Keratinocyte (primary cell): ENCODE measurements around the gene PAQR7. TPM values are rescaled to one million over a fixed set of nuclear protein-coding genes. Genes with fewer than 3 reads are reported as not detected.

Experiments used
- DNase-seq: peaks from one replicate; pipeline ENCODE4 v3.0.0-alpha.2; 2011; ENCODE audit warnings: low read depth, missing footprints, low spot score
- FAIRE-seq: peaks from 2 replicates; lab custom pipeline; 2011; peaks lifted over from hg19 to GRCh38; lab: Jason Lieb, UNC
- H2AFZ ChIP-seq: 2 replicates; pipeline ENCODE4 v1.6.0; 2012; ENCODE audit warnings: low read length, control low read depth, inconsistent platforms; ENCODE audit not compliant: control insufficient read depth
- H3K27ac ChIP-seq: 2 replicates; pipeline ENCODE4 v1.5.1; 2011; ENCODE audit warnings: low read length; ENCODE audit not compliant: control insufficient read depth, insufficient read depth
- H3K27me3 ChIP-seq: 3 replicates; pipeline ENCODE4 v1.6.0; 2011; ENCODE audit warnings: low read length; ENCODE audit not compliant: control insufficient read depth, insufficient read depth; ENCODE audit errors: extremely low read depth
- H3K36me3 ChIP-seq, 2 experiments: 2 replicates in 1 of 2; 3 replicates in 1 of 2; pipeline ENCODE4 v1.5.1; 2011; ENCODE audit warnings: low read length in 2 of 2, mild to moderate bottlenecking in 1 of 2; ENCODE audit not compliant: control insufficient read depth in 2 of 2, insufficient read depth in 2 of 2; ENCODE audit errors: extremely low read depth in 1 of 2
- H3K4me1 ChIP-seq: 3 replicates; pipeline ENCODE4 v1.5.1; 2011; ENCODE audit warnings: low read length; ENCODE audit not compliant: control insufficient read depth, insufficient read depth; ENCODE audit errors: extremely low read depth
- H3K4me2 ChIP-seq: 3 replicates; pipeline ENCODE4 v1.6.0; 2011; ENCODE audit warnings: low read depth, low read length; ENCODE audit not compliant: control insufficient read depth, insufficient read depth; ENCODE audit errors: extremely low read depth
- H3K4me3 ChIP-seq, 3 experiments: fragments of 200-600 bp in 1 of 3; sonication (generic) in 1 of 3; 2 replicates in 2 of 3; 3 replicates in 1 of 3; pipeline ENCODE4 v1.5.1; 2011 to 2016; ENCODE audit warnings: low read length in 3 of 3, mild to moderate bottlenecking in 3 of 3, control low read depth in 2 of 3, inconsistent platforms in 1 of 3, low read depth in 1 of 3, mixed read lengths in 1 of 3, mixed run types in 1 of 3, moderate library complexity in 1 of 3; ENCODE audit not compliant: control insufficient read depth in 2 of 3, insufficient read depth in 2 of 3; ENCODE audit errors: extremely low read depth in 1 of 3
- H3K79me2 ChIP-seq: 2 replicates; pipeline ENCODE4 v1.6.0; 2012; ENCODE audit warnings: low read length; ENCODE audit not compliant: control insufficient read depth, insufficient read depth
- H3K9ac ChIP-seq: 3 replicates; pipeline ENCODE4 v1.6.0; 2011; ENCODE audit warnings: low read length; ENCODE audit not compliant: control insufficient read depth, insufficient read depth; ENCODE audit errors: extremely low read depth
- H3K9me1 ChIP-seq: 3 replicates; pipeline ENCODE4 v1.6.0; 2011; ENCODE audit warnings: low read length; ENCODE audit not compliant: control insufficient read depth, insufficient read depth; ENCODE audit errors: extremely low read depth
- H3K9me3 ChIP-seq: 2 replicates; pipeline ENCODE4 v1.5.1; 2012; ENCODE audit warnings: low read depth, low read length; ENCODE audit not compliant: control insufficient read depth
- H4K20me1 ChIP-seq: 3 replicates; pipeline ENCODE4 v1.6.0; 2011; ENCODE audit warnings: low read length; ENCODE audit not compliant: control insufficient read depth, insufficient read depth; ENCODE audit errors: extremely low read depth
- CTCF ChIP-seq, 3 experiments: IDR thresholded peaks in 1 of 3; conservative IDR thresholded peaks in 1 of 3; optimal IDR thresholded peaks in 1 of 3; 2 replicates in 2 of 3; 3 replicates in 1 of 3; pipeline versions ENCODE3 to v1.5.1; 2011; ENCODE audit warnings: low read length in 3 of 3, mild to moderate bottlenecking in 3 of 3, moderate library complexity in 2 of 3, control low read depth in 1 of 3, inconsistent platforms in 1 of 3; ENCODE audit not compliant: insufficient read depth in 2 of 3; ENCODE audit errors: extremely low read depth in 1 of 3
- EZH2 ChIP-seq: IDR thresholded peaks from one replicate; pipeline ENCODE4 v1.6.1; 2012; ENCODE audit warnings: inconsistent platforms, mild to moderate bottlenecking, low read length, moderate library complexity
- dilution Hi-C: fragments of 300-500 bp; cut with MboI; formaldehyde crosslinking; loops from one replicate; pipeline ENCODE4 v1.7.0; 2020; ENCODE audit warnings: low sequenced_read_pairs; ENCODE audit not compliant: extremely low pct_ligation_motif_present
- polyA plus RNA-seq, 5 experiments: library from polyadenylated mRNA; depleted of rRNA in 3 of 5; stranded (reverse) in 3 of 5; stranded (forward) in 1 of 5; unstranded in 1 of 5; fragments of >200 nt; gene quantifications; 1 replicate in 1 of 5; 2 replicates in 3 of 5; 3 replicates in 1 of 5; pipeline versions ENCODE4 v1.2.1 to v1.2.3, GENCODE V29; 2011 to 2012; ENCODE audit warnings: missing spikeins in 2 of 5, low read depth in 1 of 5, low replicate concordance in 1 of 5

PAQR7 gene
- polyA plus RNA-seq, 1 donor (not counting 4 experiments of a cell fraction or from before 2014, with no cell fraction given): 14.5 TPM

- peaks cover 2% of the 10 kb centered on the region for H3K9me1 ChIP-seq
- peaks cover 20% of the 10 kb centered on the region for H3K79me2 ChIP-seq
- no peaks in the 10 kb centered on the region for H3K27me3 ChIP-seq
- H3K4me2 ChIP-seq: no peak overlapping the region
- H3K9me3 ChIP-seq: no peaks in the 10 kb centered on the region
- no peak overlapping the region for H3K27ac ChIP-seq
- H3K9ac ChIP-seq: no peak overlapping the region
- H4K20me1 ChIP-seq: no peaks in the 10 kb centered on the region
- H3K36me3 ChIP-seq: peaks cover 3 to 37% of the 10 kb centered on the region in 2 experiments
- FAIRE-seq: no peak
- peaks cover 17% of the 10 kb centered on the region for H3K4me1 ChIP-seq
- dilution Hi-C loops: loop anchor here (25.0 kb wide), 1 partner anchor 88 kb away; the partner anchor contains the start of gene PAFAH2
- no peak for DNase-seq
- no peak for TF ChIP-seq CTCF (optimal IDR thresholded peaks at IDR 0.05 in 1 of 3, IDR thresholded peaks at IDR 0.05 in 1 of 3, conservative IDR thresholded peaks at IDR 0.05 in 1 of 3; ENCODE audit: extremely low read depth in 1 of 3, insufficient read depth in 2 of 3, low read length in 3 of 3)
- TF ChIP-seq EZH2: no peak
- no peak overlapping the region for H2AFZ ChIP-seq
- no peak overlapping the region for H3K4me3 ChIP-seq
Measured at GRCh38 chr1:25899792-25900191, 24.3 kb upstream of the PAQR7 start.

GRCh38 chr1:25898223-25899015, 22.9 kb upstream of the PAQR7 start:
- no peak for TF ChIP-seq CTCF (optimal IDR thresholded peaks at IDR 0.05 in 1 of 3, IDR thresholded peaks at IDR 0.05 in 1 of 3, conservative IDR thresholded peaks at IDR 0.05 in 1 of 3; ENCODE audit: extremely low read depth in 1 of 3, insufficient read depth in 2 of 3, low read length in 3 of 3)
- TF ChIP-seq EZH2: no peak
- DNase-seq (no peak), FAIRE-seq (no peak)
- Histone ChIP-seq H3K4me1 (peaks cover 10% of the 10 kb centered on the region), H3K9ac (no peak overlapping the region), H3K27me3 (no peaks in the 10 kb centered on the region), H3K9me1 (no peaks in the 10 kb centered on the region), H3K9me3 (no peaks in the 10 kb centered on the region), H3K36me3 (peaks cover 3 to 36% of the 10 kb centered on the region in 2 experiments), H3K79me2 (peaks cover 6% of the 10 kb centered on the region), H4K20me1 (no peaks in the 10 kb centered on the region), H3K4me2 (no peak overlapping the region), H2AFZ (no peak overlapping the region), H3K27ac (no peak overlapping the region), H3K4me3 (no peak overlapping the region)
- dilution Hi-C loops: loop anchor here (25.0 kb wide), 1 partner anchor 89 kb away; the partner anchor contains the start of gene PAFAH2
